ENCODE results near the gene STIP1.

DNA sequence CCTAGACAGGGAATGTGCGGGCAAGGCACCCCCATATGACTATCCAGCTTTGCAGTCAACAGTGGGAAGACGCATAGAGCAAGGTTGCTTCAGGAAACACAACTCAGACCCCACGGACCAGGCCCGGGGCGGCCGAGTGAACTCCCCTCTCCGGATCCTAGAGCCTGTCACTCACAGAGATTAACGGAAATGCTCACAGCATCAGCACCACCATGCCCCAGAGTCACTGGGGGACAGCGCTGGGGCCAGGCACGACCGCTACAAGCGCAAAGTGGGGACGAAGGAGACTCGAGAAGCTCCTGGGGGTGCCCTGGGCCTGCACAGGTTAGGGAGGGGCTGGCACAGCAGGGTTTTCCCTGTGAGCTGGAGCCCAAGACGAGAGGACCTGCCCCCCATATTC, 35.9 kb upstream of the STIP1 start:
- TF ChIP-seq, protein P1, sequence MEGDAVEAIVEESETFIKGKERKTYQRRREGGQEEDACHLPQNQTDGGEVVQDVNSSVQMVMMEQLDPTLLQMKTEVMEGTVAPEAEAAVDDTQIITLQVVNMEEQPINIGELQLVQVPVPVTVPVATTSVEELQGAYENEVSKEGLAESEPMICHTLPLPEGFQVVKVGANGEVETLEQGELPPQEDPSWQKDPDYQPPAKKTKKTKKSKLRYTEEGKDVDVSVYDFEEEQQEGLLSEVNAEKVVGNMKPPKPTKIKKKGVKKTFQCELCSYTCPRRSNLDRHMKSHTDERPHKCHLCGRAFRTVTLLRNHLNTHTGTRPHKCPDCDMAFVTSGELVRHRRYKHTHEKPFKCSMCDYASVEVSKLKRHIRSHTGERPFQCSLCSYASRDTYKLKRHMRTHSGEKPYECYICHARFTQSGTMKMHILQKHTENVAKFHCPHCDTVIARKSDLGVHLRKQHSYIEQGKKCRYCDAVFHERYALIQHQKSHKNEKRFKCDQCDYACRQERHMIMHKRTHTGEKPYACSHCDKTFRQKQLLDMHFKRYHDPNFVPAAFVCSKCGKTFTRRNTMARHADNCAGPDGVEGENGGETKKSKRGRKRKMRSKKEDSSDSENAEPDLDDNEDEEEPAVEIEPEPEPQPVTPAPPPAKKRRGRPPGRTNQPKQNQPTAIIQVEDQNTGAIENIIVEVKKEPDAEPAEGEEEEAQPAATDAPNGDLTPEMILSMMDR (IDR thresholded peaks at IDR 0.05; ENCODE audit: low read length) = no peak
- no peak for TF ChIP-seq EZH2 (optimal IDR thresholded peaks at IDR 0.05; ENCODE audit: low read depth, low read length)

All from MM.1S (cell line).